22Rv1 (cell line): Measurements from ENCODE around the gene BICRAL.
"Not testable (repeated sequence)": the region's sequence is repeated elsewhere in the genome, so short reads cannot be mapped to it uniquely, and the experiment has no call there.

Source experiments
- H3K27ac ChIP-seq: fragments of 450-650 bp; 2 replicates; pipeline ENCODE4 v1.5.1; 2017
- CTCF ChIP-seq: fragments of 450-650 bp; IDR thresholded peaks from 2 replicates; pipeline ENCODE4 v1.5.1; 2017; ENCODE audit warnings: mild to moderate bottlenecking
- ZFX ChIP-seq: fragments of 450-650 bp; IDR thresholded peaks from 2 replicates; pipeline ENCODE4 v1.6.1; 2017; ENCODE audit warnings: antibody characterized with exemption, borderline replicate concordance

The BICRAL gene

GRCh38 chr6:42795651-42796050 is 13.8 kb downstream of the BICRAL start:
- H3K27ac ChIP-seq: no peak overlapping the region
- TF ChIP-seq ZFX (no peak), CTCF (no peak)

- H3K27ac ChIP-seq: no peak overlapping the region
- TF ChIP-seq ZFX (no peak), CTCF (no peak)
These were observed 14.3 kb downstream of the BICRAL start for GRCh38 chr6:42796171-42796570.

GRCh38 chr6:42797696-42798095 is 15.8 kb downstream of the BICRAL start:
- not testable (repeated sequence) for H3K27ac ChIP-seq

GRCh38 chr6:42805297-42805861 is 23.5 kb downstream of the BICRAL start:
- no peak overlapping the region for H3K27ac ChIP-seq
- TF ChIP-seq CTCF (no peak), ZFX (no peak)

- H3K27ac ChIP-seq: not testable (repeated sequence)
These were observed 24.5 kb downstream of the BICRAL start for GRCh38 chr6:42806359-42806758.

- no peak overlapping the region for H3K27ac ChIP-seq
- TF ChIP-seq ZFX (no peak), CTCF (no peak)
These were observed 26.9 kb downstream of the BICRAL start for GRCh38 chr6:42808492-42809483.

- TF ChIP-seq CTCF (no peak), ZFX (no peak)
- H3K27ac ChIP-seq: no peak overlapping the region
These were observed 31.3 kb downstream of the BICRAL start for GRCh38 chr6:42813074-42813645.

GRCh38 chr6:42813906-42814444 is 32.1 kb downstream of the BICRAL start:
- TF ChIP-seq CTCF (no peak), ZFX (no peak)
- no peak overlapping the region for H3K27ac ChIP-seq

GRCh38 chr6:42815726-42816125 is 33.9 kb downstream of the BICRAL start:
- H3K27ac ChIP-seq: not testable (repeated sequence)
